Heart right ventricle (tissue), 16 donors: ENCODE results near the gene S1PR1. TPM values are rescaled to one million over a fixed set of nuclear protein-coding genes. Genes with fewer than 3 reads are reported as not detected.
A peak's percentile ranks its signal among the peaks of the same experiment; 100 is the strongest.

Source experiments
- ATAC-seq, 8 donors: fragments of 200-7000 bp; cut with Tn5 transposase; one replicate each; pipeline ENCODE4 v1.9.1; 2020; ENCODE audit warnings: mild to moderate bottlenecking in 8 of 8, moderate library complexity in 8 of 8, moderate number of reproducible peaks in 1 of 8
- DNase-seq, 2 donors: peaks; one replicate each; pipeline ENCODE4 v3.0.0-alpha.2; 2020
- H3K27ac ChIP-seq, 10 donors: fragments of 200-600 bp; sonication (generic) in 2 of 10; one replicate each; pipeline versions ENCODE4 v1.5.0 to v1.8.0; 2020 to 2022; ENCODE audit warnings: mild to moderate bottlenecking in 3 of 10
- H3K27me3 ChIP-seq, 7 donors: fragments of 200-600 bp; one replicate each; pipeline ENCODE4 v1.8.0; 2021 to 2022; ENCODE audit warnings: mild to moderate bottlenecking in 2 of 7
- H3K36me3 ChIP-seq, 9 donors: fragments of 200-600 bp; sonication (generic) in 1 of 9; one replicate each; pipeline versions ENCODE4 v1.5.0 to v1.8.0; 2020 to 2022; ENCODE audit warnings: mild to moderate bottlenecking in 2 of 9
- H3K4me1 ChIP-seq, 9 donors: fragments of 200-600 bp; sonication (generic) in 1 of 9; one replicate each; pipeline versions ENCODE4 v1.5.0 to v1.8.0; 2020 to 2022; ENCODE audit warnings: mild to moderate bottlenecking in 4 of 9
- H3K4me3 ChIP-seq, 10 donors: fragments of 200-600 bp; sonication (generic) in 2 of 10; one replicate each; pipeline versions ENCODE4 v1.5.0 to v1.8.0; 2020 to 2022; ENCODE audit warnings: mild to moderate bottlenecking in 7 of 10, moderate library complexity in 2 of 10
- H3K9me3 ChIP-seq, 11 donors: fragments of 200-600 bp in 10 of 11; sonication (generic) in 2 of 11; one replicate each; pipeline versions ENCODE4 v1.5.0 to v1.8.0; 2013 to 2022; ENCODE audit warnings: mild to moderate bottlenecking in 2 of 11, control low read depth in 1 of 11, moderate library complexity in 1 of 11
- WGBS, 2 donors: extraction: QIAGEN DNeasy Blood & Tissue Kit; methylation state at CpG; one replicate each; pipeline ENCODE4 v1.1.7; 2013; ENCODE audit warnings: inconsistent platforms in 1 of 2; 5-methylcytosine and 5-hydroxymethylcytosine counted together
- intact Hi-C, 10 donors: fragments of 100-400 bp; cut with DNase I; formaldehyde crosslinking; loops; one replicate each; pipeline versions ENCODE4 v1.11.1 to v1.14.2; 2022
- polyA plus RNA-seq, 2 donors: library from polyadenylated mRNA; stranded (reverse); fragments of 200-250 nt; gene quantifications; one replicate each; pipeline ENCODE4 v1.2.3, GENCODE V29; 2013
- total RNA-seq, 10 donors: library from RNA; stranded (reverse); fragmentation: NEBNext Ultra II Directional in 3 of 10; extraction: Animal tissue kit (Norgen Biotek cat#: 25700) in 3 of 10; gene quantifications; one replicate each; pipeline versions ENCODE4 v1.2.1 to v1.2.4, GENCODE V29; 2021 to 2023
- TF ChIP-seq, protein P1 (sequence below), 9 donors: fragments of 200-600 bp; sonication (generic) in 2 of 9; IDR thresholded peaks; one replicate each; pipeline versions ENCODE4 v1.5.0 to v1.8.0; 2021 to 2022; ENCODE audit warnings: antibody characterized with exemption in 9 of 9, mild to moderate bottlenecking in 5 of 9, moderate library complexity in 1 of 9
- donor health status: Arrhythmogenic right ventricular cardiomyopathy.
- donor health status: ischemic (EF 13 %, LVEDD 7.1; RV severe dilation, severe dysfunction).
- donor health status: healthy with polysubstance abuse.
- donor health status: DM: no; HTN: yes; CAD: no.
- donor health status: DM: no; HTN: no; CAD: no.
- donor health status: ischemic (EF 25% LVEDD 6.9; RV normal size, moderate dysfunction).
- donor health status: ischemic (EF 25% LVEDD 5.7; RV mildly dilated, moderate dysfunction).
- donor health status: healthy.
- donor health status: DM: yes; HTN: yes; CAD: no.
- donor health status: Ischemic cardiomyopathy.
- donor health status: ischemic (EF 35%, LVEDD 5.7; RV mildly dilated, moderate dysfunction).
- donor health status: nonischemic (EF 11% LVEDD 7.7; RV severe dilation, severe dysfunction).
- donor health status: DM: yes; HTN: yes; CAD: no.
- donor health status: PGD.
- donor health status: ischemic (EF 29% LVEDD 5.4; RV normal size, mild dysfunction).
- donor health status: nonischemic (EF 23%, LVEDD 6.1; RV moderate dilation, normal function).

S1PR1 gene
- total and polyA plus RNA-seq, 12 donors: 37.4 to 82.2 (median 53.2) TPM

- H3K4me3 ChIP-seq: no peak overlapping the region
- H3K36me3 ChIP-seq: no peaks in the 10 kb centered on the region
- no peak overlapping the region for H3K27ac ChIP-seq
- WGBS, 2 donors: 86 to 88% methylated on average over 6 of the region's 6 CpGs
- H3K9me3 ChIP-seq: peaks cover 0 to 7% (median 0%) of the 10 kb centered on the region in 11 donors
- no peak for DNase-seq
- H3K27me3 ChIP-seq: no peaks in the 10 kb centered on the region
- no peak for ATAC-seq
- peaks cover 0 to 27% (median 3%) of the 10 kb centered on the region in 9 donors for H3K4me1 ChIP-seq
- TF ChIP-seq, protein P1, sequence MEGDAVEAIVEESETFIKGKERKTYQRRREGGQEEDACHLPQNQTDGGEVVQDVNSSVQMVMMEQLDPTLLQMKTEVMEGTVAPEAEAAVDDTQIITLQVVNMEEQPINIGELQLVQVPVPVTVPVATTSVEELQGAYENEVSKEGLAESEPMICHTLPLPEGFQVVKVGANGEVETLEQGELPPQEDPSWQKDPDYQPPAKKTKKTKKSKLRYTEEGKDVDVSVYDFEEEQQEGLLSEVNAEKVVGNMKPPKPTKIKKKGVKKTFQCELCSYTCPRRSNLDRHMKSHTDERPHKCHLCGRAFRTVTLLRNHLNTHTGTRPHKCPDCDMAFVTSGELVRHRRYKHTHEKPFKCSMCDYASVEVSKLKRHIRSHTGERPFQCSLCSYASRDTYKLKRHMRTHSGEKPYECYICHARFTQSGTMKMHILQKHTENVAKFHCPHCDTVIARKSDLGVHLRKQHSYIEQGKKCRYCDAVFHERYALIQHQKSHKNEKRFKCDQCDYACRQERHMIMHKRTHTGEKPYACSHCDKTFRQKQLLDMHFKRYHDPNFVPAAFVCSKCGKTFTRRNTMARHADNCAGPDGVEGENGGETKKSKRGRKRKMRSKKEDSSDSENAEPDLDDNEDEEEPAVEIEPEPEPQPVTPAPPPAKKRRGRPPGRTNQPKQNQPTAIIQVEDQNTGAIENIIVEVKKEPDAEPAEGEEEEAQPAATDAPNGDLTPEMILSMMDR (IDR thresholded peaks at IDR 0.05): no peak
- intact Hi-C loops: no loop called here
These were observed 40.0 kb downstream of the S1PR1 start for GRCh38 chr1:101276818-101277217.

GRCh38 chr1:101278238-101278637, 41.4 kb downstream of the S1PR1 start:
- Histone ChIP-seq H3K27ac (peak overlapping the region in 1 of 10 donors; percentile 74), H3K36me3 (no peaks in the 10 kb centered on the region), H3K4me3 (no peak overlapping the region), H3K9me3 (no peaks in the 10 kb centered on the region), H3K4me1 (peaks cover 0 to 27% (median 3%) of the 10 kb centered on the region in 9 donors), H3K27me3 (no peaks in the 10 kb centered on the region)
- TF ChIP-seq, protein P1 (IDR thresholded peaks at IDR 0.05): no peak
- no peak for ATAC-seq
- WGBS, 2 donors: 72 to 84% methylated on average over 4 of the region's 4 CpGs
- no peak for DNase-seq
- intact Hi-C loops: no loop called here

DNA sequence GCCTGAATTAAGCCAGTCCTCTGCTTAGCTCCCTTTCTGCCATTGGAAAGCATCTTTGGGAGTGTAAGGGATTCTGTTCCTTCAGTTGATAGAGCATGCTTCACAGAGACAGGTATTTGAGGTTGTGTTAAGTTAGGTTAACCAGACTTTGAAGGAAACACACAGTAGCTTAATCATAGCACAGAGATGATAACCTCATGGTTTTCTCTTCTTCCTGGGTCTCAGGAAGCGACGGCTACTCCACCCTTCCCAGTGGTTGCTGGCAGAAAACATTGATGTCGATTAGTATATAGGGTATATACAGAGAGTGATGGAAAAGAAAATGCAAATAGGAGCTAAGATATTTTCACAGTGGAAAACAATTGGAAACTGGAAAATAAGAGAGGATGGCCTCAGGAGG, 42.0 kb downstream of the S1PR1 start:
- peak in 1 of 8 donors; percentile 68 for ATAC-seq
- Histone ChIP-seq H3K36me3 (no peaks in the 10 kb centered on the region), H3K27ac (peak overlapping the region in 2 of 10 donors; percentile 3 to 74), H3K4me3 (no peak overlapping the region), H3K27me3 (no peaks in the 10 kb centered on the region), H3K9me3 (no peaks in the 10 kb centered on the region), H3K4me1 (peaks cover 0 to 27% (median 3%) of the 10 kb centered on the region in 9 donors)
- intact Hi-C loops: no loop called here
- 41 to 73% methylated on average over 3 of the region's 3 CpGs for WGBS, 2 donors
- TF ChIP-seq, protein P1 (IDR thresholded peaks at IDR 0.05): no peak
- DNase-seq: no peak

- H3K27ac ChIP-seq: no peak overlapping the region
- H3K27me3 ChIP-seq: no peaks in the 10 kb centered on the region
- DNase-seq (no peak), ATAC-seq (no peak)
- 83 to 93% methylated on average over 1 of the region's 1 CpG for WGBS, 2 donors
- intact Hi-C loops: loop anchor here in 2 of 10 donors (10.0 kb wide), 2 partner anchors 145 to 255 kb away; partner anchors contain the start of gene DPH5 (in 1 of the 2)
- H3K9me3 ChIP-seq: peaks cover 0 to 2% (median 0%) of the 10 kb centered on the region in 11 donors
- H3K4me3 ChIP-seq: no peak overlapping the region
- H3K4me1 ChIP-seq: peaks cover 0 to 31% (median 3%) of the 10 kb centered on the region in 9 donors
- no peaks in the 10 kb centered on the region for H3K36me3 ChIP-seq
- TF ChIP-seq, protein P1 (IDR thresholded peaks at IDR 0.05): no peak
These were observed 43.3 kb downstream of the S1PR1 start for GRCh38 chr1:101280049-101280592.
